ENCODE measurements around the gene ALPK1. TPM values are rescaled to one million over a fixed set of nuclear protein-coding genes. Genes with fewer than 3 reads are reported as not detected.
A peak's percentile ranks its signal among the peaks of the same experiment; 100 is the strongest.

ALPK1 gene
- total RNA-seq, 1 donor from 2014 or later: 13.7 TPM

- no peak for DNase-seq (ENCODE audit: low read depth)
- no peak overlapping the region for H3K4me3 ChIP-seq (ENCODE audit: low read depth, low read length)
- FAIRE-seq: no peak
- H3K27me3 ChIP-seq (ENCODE audit: control insufficient read depth, insufficient read depth, low read length): no peaks in the 10 kb centered on the region
- TF ChIP-seq CTCF (IDR thresholded peaks at IDR 0.05; ENCODE audit: insufficient read depth, low read length, severe bottlenecking): no peak
- H3K36me3 ChIP-seq (ENCODE audit: control insufficient read depth, insufficient read depth, low read length): peaks cover 4% of the 10 kb centered on the region
Measured at GRCh38 chr4:112379306-112379705, 82.1 kb downstream of the ALPK1 start.

GRCh38 chr4:112381996-112382692 is 85.0 kb downstream of the ALPK1 start:
- FAIRE-seq (no peak), DNase-seq (ENCODE audit: low read depth) (no peak)
- H3K36me3 ChIP-seq (ENCODE audit: control insufficient read depth, insufficient read depth, low read length): peaks cover 3% of the 10 kb centered on the region
- TF ChIP-seq CTCF (IDR thresholded peaks at IDR 0.05; ENCODE audit: insufficient read depth, low read length, severe bottlenecking): no peak
- no peaks in the 10 kb centered on the region for H3K27me3 ChIP-seq (ENCODE audit: control insufficient read depth, insufficient read depth, low read length)
- H3K4me3 ChIP-seq (ENCODE audit: low read depth, low read length): no peak overlapping the region

GRCh38 chr4:112386071-112386470 is 88.9 kb downstream of the ALPK1 start:
- Histone ChIP-seq H3K27me3 (ENCODE audit: control insufficient read depth, insufficient read depth, low read length) (no peaks in the 10 kb centered on the region), H3K36me3 (ENCODE audit: control insufficient read depth, insufficient read depth, low read length) (peaks cover 1% of the 10 kb centered on the region), H3K4me3 (ENCODE audit: low read depth, low read length) (no peak overlapping the region)
- no peak for TF ChIP-seq CTCF (IDR thresholded peaks at IDR 0.05; ENCODE audit: insufficient read depth, low read length, severe bottlenecking)
- FAIRE-seq (no peak), DNase-seq (ENCODE audit: low read depth) (no peak)

GRCh38 chr4:112402098-112402497 is 104.9 kb downstream of the ALPK1 start:
- no peak for FAIRE-seq
- no peak for TF ChIP-seq CTCF (IDR thresholded peaks at IDR 0.05; ENCODE audit: insufficient read depth, low read length, severe bottlenecking)

GRCh38 chr4:112403101-112403945 is 106.2 kb downstream of the ALPK1 start:
- no peaks in the 10 kb centered on the region for H3K27me3 ChIP-seq (ENCODE audit: control insufficient read depth, insufficient read depth, low read length)
- no peak for FAIRE-seq
- TF ChIP-seq CTCF (IDR thresholded peaks at IDR 0.05; ENCODE audit: insufficient read depth, low read length, severe bottlenecking): no peak
- H3K36me3 ChIP-seq (ENCODE audit: control insufficient read depth, insufficient read depth, low read length): peaks cover 1% of the 10 kb centered on the region
- H3K4me3 ChIP-seq (ENCODE audit: low read depth, low read length): no peak overlapping the region
- no peak for DNase-seq (ENCODE audit: low read depth)

More at GRCh38 chr4:112402098-112402497, 104.9 kb downstream of the ALPK1 start:
- peaks cover 1% of the 10 kb centered on the region for H3K36me3 ChIP-seq (ENCODE audit: control insufficient read depth, insufficient read depth, low read length)
- peak; percentile 10 for DNase-seq (ENCODE audit: low read depth)
- H3K27me3 ChIP-seq (ENCODE audit: control insufficient read depth, insufficient read depth, low read length): no peaks in the 10 kb centered on the region
- H3K4me3 ChIP-seq (ENCODE audit: low read depth, low read length): no peak overlapping the region
